ENCODE data around the gene FRMPD2.
"Not testable (repeated sequence)": the region's sequence is repeated elsewhere in the genome, so short reads cannot be mapped to it uniquely, and the experiment has no call there.

The FRMPD2 gene

DNA sequence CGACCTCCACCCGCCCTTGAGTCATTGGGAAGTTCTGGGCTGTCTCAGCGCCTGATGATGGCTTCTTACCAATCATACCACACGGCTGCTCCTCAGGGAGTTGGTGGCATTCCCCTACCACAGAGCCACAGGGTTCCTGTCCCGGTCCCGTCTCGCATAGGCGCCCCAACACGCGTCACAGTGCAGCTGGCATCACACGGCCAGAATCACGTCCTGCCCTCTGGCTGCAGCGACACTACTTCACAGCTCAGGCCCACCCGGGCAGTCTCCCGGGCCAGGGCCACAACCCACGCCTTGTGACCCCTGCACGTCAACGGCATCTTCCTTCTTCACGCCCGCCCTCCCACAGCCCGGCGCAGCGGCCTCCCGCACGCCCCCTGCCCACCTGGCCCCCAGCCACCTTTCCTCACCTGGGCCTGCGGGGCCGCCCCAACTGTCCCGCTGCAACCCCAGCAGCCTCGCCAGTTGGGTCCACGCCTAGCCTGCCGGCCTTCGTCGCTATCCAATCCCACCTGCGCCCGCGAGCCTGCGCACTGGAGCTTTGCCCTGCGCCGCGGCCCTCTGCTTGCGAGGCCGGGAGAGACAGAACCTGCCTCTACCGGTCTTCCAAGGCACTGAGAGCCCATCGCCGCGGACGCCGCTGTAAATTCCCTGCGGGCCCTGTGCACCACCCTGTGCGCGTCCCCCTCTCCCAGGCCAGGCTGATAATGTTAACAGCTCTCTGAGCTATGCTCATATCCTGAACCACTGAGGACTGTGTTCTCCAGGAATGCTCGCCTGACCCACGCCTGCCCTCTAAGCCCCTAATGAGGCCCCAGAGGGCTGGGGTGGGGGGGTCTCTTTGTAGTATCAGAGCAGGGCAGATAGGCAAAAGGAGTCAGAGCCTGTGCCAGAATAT is 134.3 kb downstream of the FRMPD2 start:
- not testable (repeated sequence) for DNase-seq (ENCODE audit: low read depth in 2 of 2)

DNA sequence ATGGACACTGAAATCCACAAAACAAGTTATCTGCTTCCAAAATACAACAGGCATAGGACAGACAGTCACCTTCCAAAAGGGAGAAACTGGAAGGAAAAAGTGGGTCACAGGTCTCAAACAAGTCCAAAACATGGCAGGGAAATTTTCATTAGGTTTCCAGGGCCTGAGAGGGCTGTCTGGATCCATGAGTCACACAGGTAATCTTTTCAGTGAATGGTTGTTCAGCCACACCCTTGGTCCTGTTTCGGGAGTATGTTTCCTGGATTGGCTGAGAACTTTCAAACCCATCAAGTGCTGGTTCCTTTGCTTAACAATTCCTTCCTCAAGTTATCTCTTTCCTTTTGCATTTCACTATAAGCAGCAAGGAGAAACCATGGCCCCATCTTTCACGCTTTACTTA is 145.5 kb downstream of the FRMPD2 start:
- not testable (repeated sequence) for DNase-seq (ENCODE audit: low read depth in 2 of 2)

DNA sequence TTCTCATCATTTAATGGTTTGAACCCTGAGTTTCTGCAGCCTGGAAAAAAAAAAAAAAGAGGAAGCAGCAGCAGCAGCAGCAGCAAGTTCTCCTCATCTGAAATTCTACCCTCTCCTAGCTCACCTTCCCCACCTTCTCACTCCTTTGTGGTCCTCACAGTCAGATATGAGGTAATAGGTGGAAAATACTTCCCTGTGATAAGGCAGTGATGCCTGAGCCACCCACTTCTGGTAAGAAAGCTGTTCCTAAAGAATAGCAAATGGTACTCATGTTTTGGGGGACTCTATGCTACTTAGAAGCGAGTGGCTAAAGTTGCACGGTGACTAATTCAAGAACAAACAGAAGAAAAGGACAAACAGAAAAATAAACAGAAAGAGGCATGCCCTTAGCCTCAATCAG is 148.2 kb downstream of the FRMPD2 start:
- DNase-seq (ENCODE audit: low read depth in 2 of 2), result not testable (repeated sequence)

DNA sequence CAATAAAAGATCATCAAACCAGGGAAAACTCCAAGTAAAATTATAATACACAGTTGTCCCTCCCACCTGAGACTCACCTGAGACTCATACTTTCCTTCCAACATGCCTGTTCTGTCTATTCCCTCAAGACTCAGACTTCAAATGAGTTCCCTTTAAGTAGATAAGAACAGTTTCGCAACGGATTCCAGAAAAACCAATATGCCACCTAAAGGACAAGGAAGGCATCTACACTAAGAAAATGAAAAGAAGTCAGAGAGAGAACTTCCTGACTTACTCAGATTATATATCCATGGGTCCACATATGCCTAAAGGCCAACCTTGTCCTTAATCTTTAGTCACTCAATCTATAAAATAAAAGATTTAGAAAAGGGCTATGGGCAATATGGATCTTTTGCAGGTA is 148.9 kb downstream of the FRMPD2 start:
- DNase-seq (ENCODE audit: low read depth in 2 of 2), result not testable (repeated sequence)

DNA sequence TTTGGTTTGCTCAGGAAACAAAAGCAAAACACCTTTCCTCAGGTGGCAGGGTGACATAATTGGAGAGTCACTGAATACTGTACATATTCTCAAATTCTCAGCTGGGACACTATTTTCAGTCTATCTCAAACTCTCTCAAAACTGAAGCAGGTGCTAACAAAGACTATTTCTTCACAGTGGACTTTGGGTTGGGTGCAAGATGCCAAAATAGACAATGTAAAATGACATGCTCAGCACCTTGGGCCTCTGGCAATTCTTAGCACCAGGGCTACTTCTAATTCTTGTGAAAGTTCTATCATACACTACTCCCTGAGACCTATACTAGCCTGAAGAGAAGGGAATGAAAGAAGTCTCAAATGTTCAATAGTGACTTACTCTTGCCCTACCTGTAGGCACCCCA is 151.9 kb downstream of the FRMPD2 start:
- not testable (repeated sequence) for DNase-seq (ENCODE audit: low read depth in 2 of 2)

GRCh38 chr10:48110277-48110676 is 164.2 kb downstream of the FRMPD2 start:
- not testable (repeated sequence) for DNase-seq (ENCODE audit: low read depth in 2 of 2)

All from stimulated activated CD4-positive, alpha-beta T cell treated with anti-CD3 and anti-CD28 coated beads, Interleukin-15, amount 100 ng/mL, for 48 hours (primary cell).